GM10248 (cell line): ENCODE measurements around the gene ZFAND6.

ENCODE experiments used
- CTCF ChIA-PET: fragments of 300-600 bp; sonication (Branson Sonifier 250); formaldehyde crosslinking; extraction: SDS; loops from one replicate; lab custom pipeline; 2021; ENCODE audit warnings: antibody characterized with exemption; lab: Yijun Ruan, JAX
- POLR2A ChIA-PET: fragments of 350-650 bp; sonication (Branson Sonifier 250); formaldehyde crosslinking; extraction: SDS; loops from one replicate; lab custom pipeline; 2020; ENCODE audit warnings: antibody characterized with exemption; lab: Yijun Ruan, JAX
- DNase-seq: peaks from one replicate; pipeline ENCODE4 v3.0.0; 2012; ENCODE audit errors: extremely low spot score
- CTCF ChIP-seq: IDR thresholded peaks from 2 replicates; pipeline ENCODE4 v1.5.1; 2012; ENCODE audit warnings: mild to moderate bottlenecking, low read depth; ENCODE audit errors: extremely low read depth, missing control alignments, control extremely low read depth

ZFAND6 gene

GRCh38 chr15:80052597-80053304 lies 6.7 kb upstream of the ZFAND6 start:
- CTCF ChIA-PET = interaction anchor here (1.1 to 1.3 kb wide), 3 partner anchors 13 to 120 kb away, joined by 3 to 4 read pairs (median 3); no protein-coding TSS in a partner anchor
- DNase-seq = no peak
- POLR2A ChIA-PET = no interaction called here
- TF ChIP-seq CTCF = no peak

GRCh38 chr15:80055933-80056332 lies 3.5 kb upstream of the ZFAND6 start:
- CTCF ChIA-PET = interaction anchor here (0.9 to 1.1 kb wide), 2 partner anchors 33 to 43 kb away, joined by 3 read pairs; no protein-coding TSS in a partner anchor
- DNase-seq = no peak
- TF ChIP-seq CTCF = no peak
- POLR2A ChIA-PET = no interaction called here

- CTCF ChIA-PET = interaction anchor here (0.9 to 1.6 kb wide), 2 partner anchors 14 to 35 kb away, joined by 3 read pairs; no protein-coding TSS in a partner anchor
- no peak for DNase-seq
- TF ChIP-seq CTCF = no peak
- POLR2A ChIA-PET = no interaction called here
Observed at GRCh38 chr15:80058044-80058443, 1.4 kb upstream of the ZFAND6 start.

- POLR2A ChIA-PET = interaction anchor here (0.6 to 2.0 kb wide), 3 partner anchors 12 to 49 kb away, joined by 3 to 6 read pairs (median 6); no protein-coding TSS in a partner anchor
Observed at GRCh38 chr15:80059786-80060355, 395 bp downstream of the ZFAND6 start.

GRCh38 chr15:80060356-80061006 lies 1.0 kb downstream of the ZFAND6 start:
- ChIA-PET CTCF (interaction anchor here (1.0 to 2.6 kb wide), 6 partner anchors 18 to 149 kb away, joined by 3 to 7 read pairs (median 4); no protein-coding TSS in a partner anchor), POLR2A (interaction anchor here (0.6 to 2.0 kb wide), 2 partner anchors 42 to 50 kb away, joined by 6 read pairs; no protein-coding TSS in a partner anchor)
- TF ChIP-seq CTCF = peak; percentile 30
- no peak for DNase-seq

More at GRCh38 chr15:80059786-80060355, 395 bp downstream of the ZFAND6 start:
- CTCF ChIA-PET = interaction anchor here (1.0 to 2.6 kb wide), 6 partner anchors 18 to 149 kb away, joined by 3 to 7 read pairs (median 4); no protein-coding TSS in a partner anchor
- DNase-seq = peak; percentile 79
- TF ChIP-seq CTCF = no peak

GRCh38 chr15:80061582-80061981 lies 2.1 kb downstream of the ZFAND6 start:
- TF ChIP-seq CTCF = no peak
- POLR2A ChIA-PET = no interaction called here
- no peak for DNase-seq
- CTCF ChIA-PET = no interaction called here
